COLO668 (cell line): ENCODE measurements around the gene RBMS2.
"Not testable (repeated sequence)": the region's sequence is repeated elsewhere in the genome, so short reads cannot be mapped to it uniquely, and the experiment has no call there.

ENCODE experiments used
- DNase-seq: peaks from one replicate; lab custom pipeline; 2025; ENCODE audit not compliant: unreplicated experiment; lab: John Stamatoyannopoulos, UW

Gene RBMS2

GRCh38 chr12:56514014-56514318 lies 7.7 kb upstream of the RBMS2 start:
- DNase-seq = not testable (repeated sequence)

DNA sequence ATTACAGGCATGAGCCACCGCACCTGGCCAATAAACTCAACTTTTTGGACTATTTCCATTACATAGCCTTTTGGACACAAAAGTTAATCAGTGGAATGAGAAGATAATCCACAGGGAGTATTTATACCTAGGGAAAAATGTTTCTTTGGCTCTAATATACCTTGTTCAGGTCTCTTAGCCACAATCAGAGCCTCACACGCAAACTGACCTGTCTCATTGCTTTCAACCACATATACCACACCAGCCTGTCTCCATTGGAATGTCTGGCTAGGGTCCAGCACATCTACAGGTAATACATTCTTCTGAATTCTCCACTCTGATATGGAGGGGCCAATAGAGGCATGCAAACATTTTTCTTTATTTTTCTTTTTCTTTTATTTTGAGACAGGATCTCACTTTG lies 3.8 kb upstream of the RBMS2 start:
- no peak for DNase-seq

DNA sequence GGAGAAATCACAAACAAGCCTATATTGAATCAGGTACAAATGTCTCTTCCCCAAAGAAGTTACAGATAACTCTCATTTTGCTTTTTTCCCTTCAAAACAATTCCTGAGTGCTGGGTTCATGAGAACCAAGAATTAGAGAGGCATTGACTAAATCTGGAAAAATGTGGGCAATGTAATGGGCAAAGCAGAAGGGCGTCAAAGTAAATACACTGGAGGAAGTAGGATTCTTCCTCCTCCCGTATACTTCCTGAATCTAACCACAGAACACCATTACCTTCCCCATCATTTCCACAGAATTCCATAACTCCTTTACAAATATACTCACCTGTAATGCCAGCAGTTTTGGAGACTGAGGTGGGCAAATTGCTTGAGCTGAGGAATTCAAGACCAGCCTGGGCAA lies 3.0 kb upstream of the RBMS2 start:
- no peak for DNase-seq

- no peak for DNase-seq
Measured at GRCh38 chr12:56520048-56520447, 1.6 kb upstream of the RBMS2 start.

- DNase-seq = no peak
Measured at GRCh38 chr12:56520506-56520905, 1.1 kb upstream of the RBMS2 start.

DNA sequence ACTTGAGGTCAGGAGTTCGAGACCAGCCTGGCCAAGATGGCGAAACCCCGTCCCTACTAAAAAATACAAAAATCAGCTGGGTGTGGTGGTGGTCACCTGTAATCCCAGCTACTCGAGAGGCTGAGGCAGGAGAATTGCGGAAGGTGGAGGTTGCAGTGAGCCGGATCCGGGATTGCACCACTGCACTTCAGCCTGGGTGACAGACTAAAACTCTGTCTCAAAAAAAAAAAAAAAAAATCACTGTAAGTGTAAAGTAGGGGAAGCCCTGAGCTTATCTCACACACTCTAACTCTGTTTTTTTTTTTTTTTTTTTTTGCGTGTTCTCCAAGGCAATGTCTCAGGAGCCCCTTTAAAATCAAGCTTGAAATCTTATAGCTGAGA lies 421 bp upstream of the RBMS2 start:
- DNase-seq = no peak

GRCh38 chr12:56522411-56523193 lies 982 bp downstream of the RBMS2 start:
- no peak for DNase-seq

DNA sequence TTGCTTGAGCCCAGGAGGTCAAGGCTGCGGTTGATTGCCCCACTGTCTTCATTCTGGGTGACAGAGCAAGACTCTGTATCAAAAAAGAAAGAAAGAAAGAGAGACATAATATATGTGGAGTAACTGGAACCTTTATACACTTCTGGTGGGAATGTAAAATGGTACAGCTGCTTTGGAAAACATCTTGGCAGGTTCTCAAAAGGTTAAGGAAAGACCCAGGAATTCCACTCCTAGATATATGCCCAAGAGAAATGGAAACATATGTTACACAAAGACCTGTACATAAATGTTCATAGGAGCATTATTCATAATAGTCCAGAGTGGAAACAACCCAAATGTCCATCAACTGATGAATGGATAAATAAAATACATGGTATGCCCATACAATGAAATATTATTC lies 7.2 kb downstream of the RBMS2 start:
- no peak for DNase-seq

DNA sequence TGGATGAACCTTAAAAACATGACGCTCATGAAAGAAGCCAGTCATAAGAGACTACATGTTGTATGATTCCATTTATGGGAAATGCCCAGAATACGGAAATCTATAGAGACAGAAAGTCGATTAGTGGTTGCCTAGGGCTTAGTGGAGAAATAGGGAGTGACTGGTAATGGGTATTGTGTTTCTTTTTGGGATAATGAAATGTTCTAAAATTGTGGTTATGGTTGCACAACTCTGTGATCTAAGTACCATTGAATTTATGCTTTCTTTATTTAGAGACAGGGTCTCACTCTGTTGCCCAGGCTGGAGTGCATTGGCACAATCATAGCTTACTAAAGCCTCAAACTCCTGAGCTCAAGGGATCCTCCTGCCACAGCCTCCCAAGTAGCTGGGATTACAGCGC lies 8.0 kb downstream of the RBMS2 start:
- DNase-seq = no peak

DNA sequence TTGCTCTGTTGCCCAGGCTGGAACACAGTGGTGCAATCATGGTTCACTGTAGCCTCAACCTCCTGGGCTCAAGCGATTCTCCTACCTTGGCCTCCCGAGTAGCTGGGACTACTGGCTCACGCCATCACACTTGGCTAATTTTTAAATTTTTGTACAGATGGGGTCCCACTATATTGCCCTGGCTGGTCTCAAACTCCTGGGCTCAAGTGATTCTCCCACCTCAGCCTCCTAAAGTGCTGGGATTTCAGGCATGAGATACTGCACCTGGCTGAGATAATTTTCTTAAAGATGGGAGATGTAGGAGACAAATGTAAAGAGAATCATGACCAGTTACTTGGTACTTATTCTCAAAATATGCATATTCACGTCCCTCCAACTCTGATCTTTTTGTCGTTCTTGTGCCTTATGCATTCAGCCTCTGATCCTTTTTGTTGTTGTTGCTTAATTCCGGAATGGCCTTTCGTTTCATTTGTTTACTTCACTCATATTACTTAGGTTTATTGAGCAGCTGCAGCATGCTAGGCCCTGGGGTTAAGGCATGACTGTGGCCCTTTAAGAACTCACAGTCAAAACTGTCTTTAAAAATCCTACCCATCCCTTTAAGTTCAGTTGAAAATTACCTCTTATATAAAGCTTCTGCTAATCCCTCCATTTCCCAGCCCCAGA lies 8.9 kb downstream of the RBMS2 start:
- DNase-seq = no peak

DNA sequence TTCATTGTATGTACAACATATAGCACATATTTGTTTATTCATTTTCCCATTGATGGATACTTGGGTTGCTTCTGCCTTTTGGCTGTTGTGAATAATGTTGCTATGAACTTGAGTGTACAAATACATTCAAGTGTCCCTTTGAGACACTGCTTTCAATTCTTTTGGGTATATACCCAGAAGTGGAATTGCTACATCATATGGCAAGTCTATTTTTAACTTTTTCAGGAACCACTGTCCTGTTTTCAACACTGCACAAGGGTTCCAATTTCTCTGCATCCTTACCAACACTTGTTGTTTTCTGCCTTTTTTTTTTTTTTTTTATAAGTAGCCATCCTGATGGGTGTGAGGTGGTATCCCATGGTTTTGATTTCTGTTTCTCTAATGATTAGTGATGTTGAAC lies 15.9 kb downstream of the RBMS2 start:
- no peak for DNase-seq

DNA sequence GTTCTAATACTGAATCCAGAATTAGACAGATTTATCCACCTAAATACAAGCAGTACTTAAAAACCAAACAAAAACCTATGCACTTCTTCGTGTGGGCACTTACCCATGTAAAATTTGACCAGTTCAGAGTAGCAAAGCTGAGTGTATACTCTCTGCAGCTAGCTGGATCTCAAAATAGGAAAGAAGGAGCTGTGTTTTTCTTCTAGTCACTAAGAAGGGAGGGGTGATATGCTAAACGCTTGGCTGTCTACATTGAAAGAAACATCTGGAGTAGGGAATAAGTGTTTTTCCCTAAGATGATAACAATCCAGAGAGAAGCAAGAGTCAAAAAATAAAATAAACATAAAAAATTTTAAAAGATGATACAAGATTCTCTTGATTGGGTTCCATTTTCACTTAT lies 20.0 kb downstream of the RBMS2 start:
- DNase-seq = no peak

DNA sequence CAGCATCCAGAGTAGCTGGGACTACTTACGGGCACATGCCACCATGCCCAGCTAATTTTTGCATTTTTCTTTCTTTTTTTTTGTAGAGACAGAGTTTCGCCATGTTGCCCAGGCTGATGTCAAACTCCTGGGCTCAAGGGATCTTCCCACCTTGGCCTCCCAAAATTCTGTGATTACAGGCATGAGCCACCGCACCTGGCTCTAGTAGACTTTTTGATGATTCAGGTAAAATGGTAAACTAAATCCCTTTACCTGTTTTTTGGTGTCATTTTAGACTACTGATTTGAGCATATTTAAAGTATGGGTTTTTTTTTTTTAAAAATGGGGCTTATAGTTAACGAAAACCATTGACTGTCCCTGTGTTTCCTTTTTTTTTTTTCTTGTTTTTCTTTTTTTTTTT lies 20.5 kb downstream of the RBMS2 start:
- no peak for DNase-seq

GRCh38 chr12:56545023-56545604 lies 23.5 kb downstream of the RBMS2 start:
- no peak for DNase-seq

DNA sequence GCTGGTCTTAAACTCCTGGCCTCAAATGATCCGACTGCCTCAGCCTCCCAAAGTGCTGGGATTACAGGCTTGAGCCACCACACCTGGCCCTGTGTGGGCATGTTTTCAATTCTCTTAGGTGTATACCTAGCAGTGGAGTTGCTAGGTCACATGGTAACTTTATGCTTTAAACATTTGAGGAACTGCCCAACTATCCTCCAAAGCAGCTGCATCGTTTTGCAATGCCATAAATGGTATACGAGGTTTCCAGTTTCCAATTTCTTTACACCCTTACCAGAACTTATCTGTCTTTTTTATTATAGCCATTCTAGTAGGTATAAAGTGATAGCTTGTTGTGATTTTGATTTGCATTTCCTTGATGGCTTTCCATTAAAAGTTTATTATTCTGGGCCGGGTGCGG lies 25.1 kb downstream of the RBMS2 start:
- DNase-seq = no peak

- DNase-seq = no peak
Measured at GRCh38 chr12:56551070-56551469, 29.4 kb downstream of the RBMS2 start.

DNA sequence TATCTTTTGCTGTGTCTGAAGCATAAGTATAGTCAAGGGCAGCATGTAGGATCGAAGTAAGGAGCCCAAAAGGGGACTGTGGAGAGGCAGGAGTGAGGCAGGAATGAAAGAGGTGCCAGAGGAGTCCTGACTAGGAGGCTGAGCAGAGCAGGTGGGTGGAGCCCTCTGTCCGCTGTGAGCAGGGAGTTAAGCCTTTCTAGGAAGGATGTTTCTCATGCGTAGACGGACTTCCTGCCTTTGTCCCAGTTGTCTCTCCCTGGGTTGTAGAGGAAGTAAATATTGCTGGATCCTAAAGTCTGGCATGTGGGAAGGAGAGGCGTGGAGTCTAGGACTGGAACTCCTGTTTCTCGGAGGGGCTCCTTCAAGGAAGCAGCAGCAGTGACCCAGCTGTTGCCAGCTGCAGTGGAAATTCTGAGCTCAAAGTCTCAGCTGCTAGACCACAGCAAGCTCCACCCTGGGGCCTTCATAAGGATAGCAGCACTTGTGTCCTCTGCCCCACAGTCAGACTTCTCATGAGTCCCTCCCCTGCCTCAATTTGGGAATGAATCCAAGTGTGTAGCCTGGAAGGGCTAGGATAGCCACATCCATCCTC lies 44.0 kb downstream of the RBMS2 start:
- no peak for DNase-seq

DNA sequence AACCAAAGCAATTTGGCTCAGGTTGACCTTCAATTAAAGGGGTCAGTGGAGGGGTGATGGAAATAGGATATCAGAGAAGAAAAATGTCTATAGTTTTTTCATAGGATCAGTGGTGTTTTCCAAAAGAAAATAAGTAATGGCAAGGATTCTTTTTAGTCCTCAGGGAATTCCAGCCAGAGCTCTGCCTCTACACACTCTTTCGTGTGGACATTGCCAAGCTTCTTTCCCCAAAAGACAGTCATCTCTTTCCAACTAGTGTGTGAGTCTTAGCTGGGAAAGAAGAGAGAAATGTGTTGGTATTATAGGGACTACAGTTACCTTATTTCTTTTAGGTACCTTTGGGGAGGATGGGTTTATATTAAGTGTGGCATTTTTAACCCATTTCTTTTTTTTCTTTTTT lies 46.5 kb downstream of the RBMS2 start:
- DNase-seq = no peak

DNA sequence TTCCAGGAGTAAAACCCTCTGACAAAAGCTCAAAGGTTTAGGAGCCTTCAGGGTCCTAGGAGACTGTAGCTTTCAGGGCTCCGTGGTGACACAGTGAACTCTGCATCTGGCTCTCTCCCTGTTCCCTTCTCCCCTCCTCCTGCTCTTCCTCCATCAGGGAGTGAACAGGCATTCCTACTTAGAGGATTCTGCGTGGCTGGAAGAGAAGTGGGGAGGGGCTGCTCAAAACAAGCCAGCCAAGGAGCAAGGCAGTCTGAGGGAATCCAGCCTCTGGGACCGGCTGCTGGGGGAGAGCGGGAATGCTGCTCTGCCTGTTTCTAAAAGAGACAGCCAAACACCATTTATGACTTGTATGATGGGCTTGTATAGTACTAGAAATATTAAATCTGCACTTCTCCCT lies 49.5 kb downstream of the RBMS2 start:
- no peak for DNase-seq

DNA sequence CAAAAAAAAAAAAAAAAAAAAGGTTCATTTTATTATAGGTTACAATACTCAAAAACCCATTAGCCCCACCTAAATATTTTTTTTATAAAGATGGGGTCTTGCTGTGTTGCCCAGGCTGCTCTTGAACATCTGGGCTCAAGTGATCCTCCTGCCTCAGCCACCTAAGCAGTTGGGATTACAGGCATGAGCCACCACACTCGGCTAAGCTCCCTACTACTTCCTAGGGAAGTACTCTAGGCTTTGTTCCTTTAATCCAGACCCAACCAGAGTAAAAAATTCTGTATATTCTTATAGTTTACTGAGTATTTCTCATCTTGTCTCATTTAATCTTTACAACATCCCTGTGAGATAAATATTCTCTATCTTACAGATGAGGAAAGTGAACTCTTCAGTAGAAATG lies 50.7 kb downstream of the RBMS2 start:
- DNase-seq = no peak

DNA sequence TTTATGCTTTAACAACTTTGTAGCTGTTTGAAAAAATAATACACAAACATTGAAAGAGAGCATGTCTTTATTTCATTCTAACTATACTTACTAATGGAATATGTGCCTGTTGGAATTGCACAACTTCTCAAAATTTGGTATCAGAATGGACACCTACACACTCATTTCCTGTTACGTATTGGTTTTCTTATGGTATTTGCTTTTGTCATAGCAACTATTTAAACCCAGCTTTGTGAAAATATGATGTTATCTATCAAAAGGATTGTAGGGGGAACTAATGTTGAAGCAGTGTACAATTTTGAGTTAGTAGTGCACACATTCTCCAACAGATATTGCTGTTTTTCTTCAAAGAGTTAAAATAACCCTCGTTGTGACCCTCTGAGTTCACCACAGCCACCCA lies 52.6 kb downstream of the RBMS2 start:
- DNase-seq = no peak

GRCh38 chr12:56577248-56577647 lies 55.6 kb downstream of the RBMS2 start:
- not testable (repeated sequence) for DNase-seq
